Cardiac muscle cell (in vitro differentiated cells and primary cell): ENCODE results near the gene VAMP5. TPM values are rescaled to one million over a fixed set of nuclear protein-coding genes. Genes with fewer than 3 reads are reported as not detected.
A peak's percentile ranks its signal among the peaks of the same experiment; 100 is the strongest.
"Not testable (repeated sequence)": the region's sequence is repeated elsewhere in the genome, so short reads cannot be mapped to it uniquely, and the experiment has no call there.

Experiments used
- DNase-seq, 2 donors: peaks; one replicate each; pipeline versions ENCODE4 v3.0.0 to v3.0.0-alpha.2; 2010 to 2017; ENCODE audit warnings: low read depth in 1 of 2, low spot score in 1 of 2
- H3K27ac ChIP-seq: fragments of 200-600 bp; sonication (generic); 2 replicates; pipeline ENCODE4 v1.5.1; 2016
- H3K27me3 ChIP-seq: fragments of 200-600 bp; sonication (generic); 2 replicates; pipeline ENCODE4 v1.6.0; 2016; ENCODE audit warnings: control low read depth
- H3K36me3 ChIP-seq: fragments of 200-600 bp; sonication (generic); 2 replicates; pipeline ENCODE4 v1.5.1; 2016; ENCODE audit warnings: control low read depth
- H3K4me1 ChIP-seq: fragments of 200-600 bp; sonication (generic); 2 replicates; pipeline ENCODE4 v1.8.1; 2017; ENCODE audit warnings: low read depth, mild to moderate bottlenecking, mixed run types
- H3K4me3 ChIP-seq: fragments of 200-600 bp; sonication (generic); 2 replicates; pipeline ENCODE4 v1.5.1; 2016; ENCODE audit warnings: mild to moderate bottlenecking
- H3K9me3 ChIP-seq: fragments of 200-600 bp; sonication (generic); 2 replicates; pipeline ENCODE4 v1.5.1; 2017; ENCODE audit warnings: low read depth, mild to moderate bottlenecking, control low read depth
- polyA plus RNA-seq: library from polyadenylated mRNA; unstranded; fragments of >200 nt; fragmentation: Nextera tagmentation; extraction: Ambion mirVana; gene quantifications from 2 replicates; pipeline ENCODE4 v1.2.1, GENCODE V29; 2016
- total RNA-seq: library from RNA; depleted of rRNA; stranded (reverse); fragments of >200 nt; gene quantifications from 2 replicates; pipeline ENCODE4 v1.2.3, GENCODE V29; 2016
- TF ChIP-seq, protein P1 (sequence below): IDR thresholded peaks from 2 replicates; pipeline ENCODE4 v1.5.1; 2012; ENCODE audit warnings: low read depth, mild to moderate bottlenecking, low read length

Gene VAMP5
- total and polyA plus RNA-seq, 2 experiments from 2014 or later: 7.7 to 19.1 TPM

DNA sequence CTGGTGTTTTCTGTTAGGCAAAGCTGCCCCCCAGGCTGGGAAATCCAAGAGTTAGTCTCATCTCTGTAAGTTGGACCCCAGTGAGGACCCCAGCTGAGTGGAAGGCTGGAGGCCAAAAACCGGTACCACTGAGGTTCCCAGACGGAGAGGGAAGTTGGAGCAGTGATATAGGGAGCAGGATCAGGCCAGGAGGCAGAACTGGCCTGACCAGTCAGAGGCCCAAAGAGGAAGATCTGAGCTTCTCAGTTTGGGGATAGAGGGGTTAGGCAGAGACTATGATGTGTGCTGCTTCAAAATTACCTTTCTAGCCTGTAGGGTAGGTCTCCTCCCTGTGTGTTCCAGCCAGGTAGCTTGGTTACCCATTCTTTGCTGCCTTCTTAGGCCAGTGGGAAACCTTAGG is 6.7 kb downstream of the VAMP5 start:
- Histone ChIP-seq H3K27me3 (no peaks in the 10 kb centered on the region), H3K36me3 (no peaks in the 10 kb centered on the region), H3K9me3 (no peaks in the 10 kb centered on the region), H3K4me1 (peaks cover 22% of the 10 kb centered on the region), H3K27ac (no peak overlapping the region), H3K4me3 (no peak overlapping the region)
- TF ChIP-seq, protein P1, sequence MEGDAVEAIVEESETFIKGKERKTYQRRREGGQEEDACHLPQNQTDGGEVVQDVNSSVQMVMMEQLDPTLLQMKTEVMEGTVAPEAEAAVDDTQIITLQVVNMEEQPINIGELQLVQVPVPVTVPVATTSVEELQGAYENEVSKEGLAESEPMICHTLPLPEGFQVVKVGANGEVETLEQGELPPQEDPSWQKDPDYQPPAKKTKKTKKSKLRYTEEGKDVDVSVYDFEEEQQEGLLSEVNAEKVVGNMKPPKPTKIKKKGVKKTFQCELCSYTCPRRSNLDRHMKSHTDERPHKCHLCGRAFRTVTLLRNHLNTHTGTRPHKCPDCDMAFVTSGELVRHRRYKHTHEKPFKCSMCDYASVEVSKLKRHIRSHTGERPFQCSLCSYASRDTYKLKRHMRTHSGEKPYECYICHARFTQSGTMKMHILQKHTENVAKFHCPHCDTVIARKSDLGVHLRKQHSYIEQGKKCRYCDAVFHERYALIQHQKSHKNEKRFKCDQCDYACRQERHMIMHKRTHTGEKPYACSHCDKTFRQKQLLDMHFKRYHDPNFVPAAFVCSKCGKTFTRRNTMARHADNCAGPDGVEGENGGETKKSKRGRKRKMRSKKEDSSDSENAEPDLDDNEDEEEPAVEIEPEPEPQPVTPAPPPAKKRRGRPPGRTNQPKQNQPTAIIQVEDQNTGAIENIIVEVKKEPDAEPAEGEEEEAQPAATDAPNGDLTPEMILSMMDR: no peak
- DNase-seq: no peak

DNA sequence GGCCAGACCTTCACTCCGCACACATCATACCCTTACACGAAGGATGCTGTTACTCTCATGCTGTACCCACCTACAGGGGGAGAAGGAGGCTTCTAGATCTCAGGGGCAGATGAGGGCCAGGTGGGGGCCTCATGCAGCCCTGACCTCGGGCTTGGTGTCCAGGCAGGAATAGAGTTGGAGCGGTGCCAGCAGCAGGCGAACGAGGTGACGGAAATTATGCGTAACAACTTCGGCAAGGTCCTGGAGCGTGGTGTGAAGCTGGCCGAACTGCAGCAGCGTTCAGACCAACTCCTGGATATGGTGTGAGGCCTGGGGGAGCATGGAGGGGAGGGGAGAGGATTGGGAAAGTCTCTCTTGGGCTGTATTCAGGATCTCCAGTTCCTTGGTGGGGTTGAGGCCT is 7.3 kb downstream of the VAMP5 start:
- no peak overlapping the region for H3K4me3 ChIP-seq
- H3K36me3 ChIP-seq: no peaks in the 10 kb centered on the region
- H3K27ac ChIP-seq: no peak overlapping the region
- H3K9me3 ChIP-seq: no peaks in the 10 kb centered on the region
- TF ChIP-seq, protein P1: no peak
- no peaks in the 10 kb centered on the region for H3K27me3 ChIP-seq
- peaks cover 26% of the 10 kb centered on the region for H3K4me1 ChIP-seq
- DNase-seq: no peak

DNA sequence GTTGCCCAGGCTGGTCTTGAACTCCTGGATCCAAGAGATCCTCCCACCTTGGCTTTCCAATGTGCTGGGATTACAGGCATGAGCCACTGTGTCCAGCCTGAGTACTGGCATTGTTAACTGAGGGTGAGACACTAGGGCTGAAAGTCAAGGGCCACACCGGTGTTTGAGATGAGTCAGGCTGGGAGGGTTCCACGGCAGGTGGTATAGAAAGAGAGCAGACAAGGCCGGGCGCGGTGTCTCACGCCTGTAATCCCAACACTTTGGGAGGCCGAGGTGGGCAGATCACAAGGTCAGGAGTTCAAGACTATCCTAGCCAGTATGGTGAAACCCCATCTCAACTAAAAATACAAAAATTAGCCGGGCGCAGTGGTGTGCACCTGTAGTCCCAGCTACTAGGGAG is 8.1 kb downstream of the VAMP5 start:
- peaks cover 29% of the 10 kb centered on the region for H3K4me1 ChIP-seq
- not testable (repeated sequence) for H3K27ac ChIP-seq, H3K27me3 ChIP-seq, H3K4me3 ChIP-seq, H3K9me3 ChIP-seq, H3K36me3 ChIP-seq, DNase-seq

DNA sequence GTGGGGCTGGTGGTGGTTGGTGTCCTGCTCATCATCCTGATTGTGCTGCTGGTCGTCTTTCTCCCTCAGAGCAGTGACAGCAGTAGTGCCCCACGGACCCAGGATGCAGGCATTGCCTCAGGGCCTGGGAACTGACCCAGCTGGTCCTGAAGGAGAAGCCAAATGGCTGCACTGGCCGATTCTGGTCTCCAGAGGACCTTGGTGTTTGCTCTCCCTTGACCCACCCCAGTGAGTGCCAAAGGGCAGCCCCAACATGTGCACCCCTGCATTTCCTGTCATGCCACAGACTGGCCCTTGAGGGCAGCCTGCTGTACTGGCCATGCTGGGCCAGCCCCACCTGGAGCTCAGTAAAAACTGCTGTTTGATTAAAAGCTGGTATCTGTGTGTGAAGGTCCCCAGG is 8.8 kb downstream of the VAMP5 start:
- no peaks in the 10 kb centered on the region for H3K27me3 ChIP-seq
- H3K36me3 ChIP-seq: no peaks in the 10 kb centered on the region
- H3K27ac ChIP-seq: no peak overlapping the region
- no peaks in the 10 kb centered on the region for H3K9me3 ChIP-seq
- peaks cover 26% of the 10 kb centered on the region for H3K4me1 ChIP-seq
- no peak for DNase-seq
- TF ChIP-seq, protein P1: no peak
- H3K4me3 ChIP-seq: no peak overlapping the region

DNA sequence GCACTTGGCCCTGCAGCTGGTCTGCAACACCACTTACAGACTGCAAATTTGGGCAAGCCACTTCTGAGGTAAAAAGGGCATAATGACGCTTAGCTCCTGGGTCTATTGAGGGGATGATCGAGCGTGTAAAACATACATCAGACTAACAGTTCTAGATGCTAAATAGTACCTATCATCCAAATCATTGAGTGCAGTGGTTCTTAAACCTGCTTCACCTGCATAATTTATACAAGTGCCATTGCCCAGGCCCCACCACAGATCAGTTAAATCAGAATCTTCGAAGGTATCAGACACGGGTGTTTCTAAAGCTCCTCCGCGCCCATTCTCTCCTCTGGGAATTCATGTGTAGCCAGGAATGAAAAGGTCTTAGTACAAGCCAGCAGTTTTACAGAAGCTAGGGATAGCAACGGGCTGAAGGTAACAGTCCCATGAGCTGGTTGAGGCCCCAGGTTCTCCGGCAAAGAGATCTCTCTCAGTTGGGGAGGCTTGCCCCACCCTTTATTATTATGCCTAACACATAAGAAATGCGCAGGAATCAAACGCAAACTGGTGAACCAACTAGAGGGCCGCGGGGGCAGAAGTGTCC is 10.6 kb downstream of the VAMP5 start:
- Histone ChIP-seq H3K36me3 (no peaks in the 10 kb centered on the region), H3K27ac (peak overlapping the region; percentile 85), H3K4me3 (peak overlapping the region; percentile 74), H3K9me3 (no peaks in the 10 kb centered on the region), H3K27me3 (no peaks in the 10 kb centered on the region), H3K4me1 (peaks cover 16% of the 10 kb centered on the region)
- TF ChIP-seq, protein P1: no peak
- no peak for DNase-seq

DNA sequence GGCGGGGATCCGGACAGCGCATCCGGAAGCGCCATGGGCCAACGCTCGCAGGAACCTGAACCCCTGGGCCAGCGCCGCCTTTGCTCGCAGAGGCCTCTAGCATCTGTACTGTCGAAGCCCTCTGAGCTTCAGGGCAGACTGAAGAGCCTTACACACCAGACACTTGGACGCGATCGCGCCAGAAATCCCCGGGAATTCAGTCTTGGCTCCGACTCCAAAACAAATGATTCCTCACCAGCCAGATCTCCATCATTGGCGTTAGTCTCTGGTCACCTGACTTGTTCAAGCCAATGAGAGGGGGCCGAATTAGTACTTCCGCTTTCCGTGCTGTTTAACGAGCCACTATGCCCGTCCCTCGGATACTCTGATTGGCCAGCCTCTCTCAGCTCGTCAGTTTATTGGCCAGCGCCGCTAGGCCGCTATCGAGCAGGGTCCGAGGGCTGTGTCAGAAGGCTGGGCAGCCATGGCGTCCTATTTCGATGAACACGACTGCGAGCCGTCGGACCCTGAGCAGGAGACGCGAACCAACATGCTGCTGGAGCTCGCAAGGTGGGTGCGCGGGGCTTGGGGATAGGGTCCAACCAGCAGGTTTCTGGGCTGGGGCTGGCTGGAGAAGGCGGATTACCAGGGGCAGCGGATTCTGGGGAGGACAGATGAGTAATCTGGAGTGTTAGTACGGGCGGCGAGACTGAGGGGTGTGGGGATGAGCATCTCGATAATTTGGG is 11.2 kb downstream of the VAMP5 start, which contains the start of gene RNF181:
Gene RNF181, plus strand, starts transcription at position 445 of the 725 bp plus-strand sequence. Its CDS starts 19 bp downstream, at position 464.
- Histone ChIP-seq H3K4me3 (peak within 1 kb of the TSS; percentile 74), H3K27ac (peak within 1 kb of the TSS; percentile 85), H3K9me3 (no peaks in the 10 kb centered on the region), H3K4me1 (peaks cover 16% of the 10 kb centered on the region), H3K27me3 (no peaks in the 10 kb centered on the region), H3K36me3 (no peaks in the 10 kb centered on the region)
- peak; percentile 99 for DNase-seq
- TF ChIP-seq, protein P1: no peak
